Stimulated activated CD8-positive, alpha-beta memory T cell treated with anti-CD3 and anti-CD28 coated beads, Interleukin-2, amount 100 ng/mL, for 1 hour (primary cell): ENCODE measurements around the gene KEAP1.
"Not testable (repeated sequence)": the region's sequence is repeated elsewhere in the genome, so short reads cannot be mapped to it uniquely, and the experiment has no call there.

Experiments used
- DNase-seq, 2 donors: peaks; one replicate each; pipeline ENCODE4 v3.0.0-alpha.2; 2020; ENCODE audit warnings: low read depth in 2 of 2

The KEAP1 gene

DNA sequence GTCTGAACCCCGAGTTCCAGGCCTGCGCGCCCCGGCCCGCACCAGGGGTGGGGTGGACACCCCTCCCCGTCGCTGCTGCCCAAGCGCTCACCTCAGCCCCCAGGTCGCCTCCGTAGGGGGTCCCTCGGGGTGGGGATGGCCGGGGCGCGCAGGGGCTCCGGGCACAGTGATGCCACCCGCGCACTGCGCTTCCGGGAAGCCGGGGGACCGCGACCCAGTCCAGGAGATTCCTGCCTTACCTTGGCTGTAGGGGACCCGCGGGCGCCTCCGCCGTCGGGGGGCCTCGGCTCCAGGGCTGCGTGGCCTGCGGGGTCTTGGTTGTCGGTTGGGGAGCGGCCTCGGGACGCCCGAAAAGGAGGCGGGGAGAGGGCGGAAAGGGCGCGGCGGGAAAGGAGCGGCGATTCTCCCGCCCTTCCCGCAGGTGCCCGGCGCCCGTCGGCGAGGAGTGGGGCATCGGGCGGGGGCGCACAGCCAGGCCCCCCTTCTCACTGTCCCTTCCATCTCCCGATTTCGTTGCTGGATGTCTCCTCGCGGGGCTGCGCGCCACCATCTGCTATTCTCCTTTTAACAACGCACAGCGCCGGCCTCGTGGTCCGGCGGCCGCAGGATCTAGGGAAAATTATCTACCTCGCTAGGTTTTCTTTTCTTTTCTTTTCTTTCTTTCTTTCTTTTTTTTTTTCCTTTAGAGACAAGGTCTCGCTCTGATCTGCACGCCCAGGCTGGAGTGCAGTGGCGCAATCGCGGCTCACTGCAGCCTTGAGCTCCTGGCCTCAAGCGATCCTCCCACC lies at the start of gene KEAP1:
Gene KEAP1, minus strand, starts transcription at position 355 of the 788 bp plus-strand sequence. CDS start 3,323 bp downstream, outside the sequence.
- DNase-seq, result no peak

DNA sequence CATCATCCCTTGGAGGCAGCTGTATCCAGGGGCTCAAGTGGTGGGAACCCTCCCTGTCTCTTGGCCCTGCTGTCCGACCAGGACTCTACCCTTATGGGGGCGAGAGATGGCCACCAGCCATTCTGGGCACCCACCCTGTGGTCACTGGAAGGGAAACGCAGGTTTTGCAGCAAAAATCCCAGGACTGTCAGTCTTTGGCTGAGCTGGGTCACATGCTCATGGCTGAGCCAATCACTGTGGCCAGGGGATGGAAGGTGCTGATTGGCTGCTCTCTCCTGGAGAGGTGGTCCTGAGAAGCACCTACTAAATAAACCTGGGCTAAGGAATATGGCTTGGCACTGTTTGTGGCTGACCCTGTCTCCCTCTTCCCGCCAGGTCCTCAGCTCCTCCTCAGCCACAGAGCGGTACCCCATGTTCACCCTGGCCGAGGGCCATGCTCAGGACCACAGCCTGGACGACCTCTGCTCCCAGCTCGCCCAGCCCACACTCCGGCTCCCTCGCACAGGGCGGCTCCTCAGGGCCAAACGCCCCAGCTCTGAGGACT lies 49.4 kb upstream of the KEAP1 start:
- DNase-seq, result no peak

DNA sequence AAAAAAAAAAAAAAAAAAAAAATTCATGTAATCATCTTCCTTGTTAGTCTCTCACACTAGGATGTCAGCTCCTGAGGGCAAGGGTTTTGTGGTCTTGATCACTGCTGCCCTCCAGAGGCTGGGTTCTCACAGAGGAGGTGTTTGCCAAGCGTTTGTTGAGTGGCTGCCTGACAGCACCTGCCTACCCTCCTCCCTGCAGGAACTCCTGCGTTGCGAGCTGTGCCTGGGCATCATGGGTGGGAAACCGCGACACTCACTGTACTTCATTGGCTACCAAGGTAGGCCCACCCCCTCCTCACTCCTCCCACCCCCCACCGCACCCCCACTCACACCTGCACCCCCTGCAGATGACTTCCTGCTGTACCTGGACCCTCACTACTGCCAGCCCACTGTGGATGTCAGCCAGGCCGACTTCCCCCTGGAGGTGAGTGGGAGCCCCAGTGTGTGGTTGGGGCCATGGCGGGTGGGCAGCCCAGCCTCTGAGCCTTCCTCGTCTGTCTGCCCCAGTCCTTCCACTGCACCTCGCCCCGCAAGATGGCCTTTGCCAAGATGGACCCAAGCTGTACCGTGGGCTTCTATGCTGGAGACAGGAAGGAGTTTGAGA lies 48.6 kb upstream of the KEAP1 start:
- DNase-seq, result no peak

DNA sequence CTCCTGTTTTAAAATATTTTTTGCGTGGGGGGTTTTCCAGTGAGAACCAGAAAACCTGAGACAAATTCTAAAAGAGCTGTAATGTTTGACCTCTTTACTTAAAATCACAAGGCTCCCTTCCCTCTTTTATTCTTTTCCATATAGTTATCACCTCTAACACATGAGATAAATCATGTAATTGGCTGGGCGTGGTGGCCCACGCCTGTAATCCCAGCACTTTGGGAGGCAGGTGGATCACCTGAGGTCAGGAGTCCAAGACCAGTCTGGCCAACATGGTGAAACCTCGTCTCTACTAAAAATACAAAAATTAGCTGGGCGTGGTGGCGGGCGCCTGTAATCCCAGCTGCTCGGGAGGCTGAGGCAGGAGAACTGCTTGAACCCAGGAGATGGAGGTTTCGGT lies 47.9 kb upstream of the KEAP1 start:
- DNase-seq, result not testable (repeated sequence)

DNA sequence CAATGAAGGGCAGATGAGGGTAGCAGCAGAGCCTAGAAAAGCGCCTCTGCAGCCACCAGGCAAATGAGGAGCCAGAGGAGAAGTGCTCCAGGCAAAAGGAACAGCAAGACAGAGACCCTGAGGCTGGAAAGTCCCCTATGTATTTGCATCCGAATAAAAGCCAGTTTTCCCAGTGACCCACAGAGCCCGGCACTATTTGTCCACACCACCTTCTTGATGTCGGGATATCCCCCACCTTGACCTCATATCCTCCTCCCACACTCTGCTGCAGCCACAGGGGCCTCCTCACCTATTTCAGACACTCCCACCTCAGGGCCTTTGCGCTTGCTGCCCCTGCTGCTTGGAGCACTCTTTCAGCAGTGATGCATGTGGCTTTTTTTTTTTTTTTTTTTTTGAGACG lies 47.2 kb upstream of the KEAP1 start:
- no peak for DNase-seq

DNA sequence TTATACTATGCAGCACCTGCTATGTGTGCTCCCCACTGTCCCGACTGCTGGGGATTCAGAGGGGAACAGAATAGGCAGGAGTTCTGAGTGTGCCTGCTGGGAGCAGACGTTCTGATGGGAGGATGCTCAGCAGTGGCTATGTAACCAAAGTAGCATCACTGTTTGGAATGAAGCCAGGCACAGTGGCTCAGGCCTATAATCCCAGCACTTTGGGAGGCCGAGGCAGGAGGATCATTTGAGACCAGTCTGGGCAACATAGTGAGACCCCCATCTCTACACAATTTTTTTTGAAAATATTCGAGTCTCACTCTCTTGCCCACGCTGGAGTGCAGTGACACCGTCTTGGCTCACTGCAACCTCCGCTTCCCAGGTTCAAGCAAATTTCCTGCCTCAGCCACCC lies 46.6 kb upstream of the KEAP1 start:
- no peak for DNase-seq

DNA sequence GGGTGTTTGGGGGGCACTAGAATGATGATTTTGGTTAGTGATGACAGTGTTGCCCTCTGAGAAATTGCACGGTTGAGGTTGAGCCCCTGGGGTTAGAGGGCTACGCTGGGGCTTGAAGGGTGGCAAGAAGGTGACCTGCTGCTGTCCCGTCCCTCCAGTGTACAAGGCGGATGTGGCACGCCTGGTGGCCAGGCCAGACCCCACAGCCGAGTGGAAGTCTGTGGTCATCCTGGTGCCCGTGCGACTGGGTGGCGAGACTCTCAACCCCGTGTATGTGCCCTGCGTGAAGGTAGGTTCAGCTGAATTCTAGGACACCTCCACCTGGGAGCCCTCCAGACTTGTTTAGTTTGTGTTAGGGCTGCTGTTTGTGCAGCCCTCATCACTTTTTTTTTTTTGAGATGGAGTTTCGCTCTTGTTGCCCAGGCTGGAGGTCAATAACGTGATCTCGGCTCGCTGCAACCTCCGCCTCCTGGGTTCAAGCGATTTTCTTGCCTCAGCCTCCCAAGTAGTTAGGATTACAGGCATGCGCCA lies 45.7 kb upstream of the KEAP1 start:
- DNase-seq, result no peak

DNA sequence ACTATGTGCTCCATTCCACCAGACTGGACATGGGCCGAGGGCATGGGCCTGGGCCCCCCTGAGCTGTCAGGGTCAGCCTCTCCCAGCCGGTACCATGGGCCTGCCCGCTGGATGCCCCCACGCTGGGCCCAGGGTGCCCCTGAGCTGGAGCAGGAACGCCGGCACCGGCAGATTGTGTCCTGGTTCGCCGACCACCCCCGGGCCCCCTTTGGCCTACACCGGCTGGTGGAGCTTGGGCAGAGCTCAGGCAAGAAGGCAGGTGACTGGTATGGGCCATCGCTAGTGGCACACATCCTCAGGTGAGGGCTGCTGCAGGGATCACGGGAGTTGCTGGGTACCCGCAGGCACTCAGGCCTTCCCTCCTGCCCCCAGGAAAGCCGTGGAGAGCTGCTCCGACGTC lies 43.7 kb upstream of the KEAP1 start:
- no peak for DNase-seq

DNA sequence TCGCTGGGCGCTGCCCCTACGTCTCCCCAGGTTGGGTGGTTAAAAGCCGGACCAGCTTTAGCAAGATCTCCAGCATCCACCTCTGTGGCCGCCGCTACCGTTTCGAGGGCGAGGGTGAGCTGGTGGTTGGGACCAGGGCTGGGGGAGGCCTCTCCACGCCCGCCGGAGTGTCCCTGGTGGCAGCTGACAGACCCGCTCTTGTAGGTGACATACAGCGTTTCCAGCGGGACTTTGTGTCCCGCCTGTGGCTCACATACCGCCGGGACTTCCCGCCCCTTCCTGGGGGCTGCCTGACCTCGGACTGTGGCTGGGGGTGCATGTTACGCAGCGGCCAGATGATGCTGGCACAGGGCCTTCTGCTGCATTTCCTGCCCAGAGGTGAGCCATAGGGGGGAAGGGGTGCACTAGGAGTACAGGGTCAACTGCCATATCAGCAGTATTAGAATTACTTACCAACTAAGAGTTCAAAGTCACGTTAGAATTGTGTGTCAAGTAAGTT lies 41.6 kb upstream of the KEAP1 start:
- no peak for DNase-seq

DNA sequence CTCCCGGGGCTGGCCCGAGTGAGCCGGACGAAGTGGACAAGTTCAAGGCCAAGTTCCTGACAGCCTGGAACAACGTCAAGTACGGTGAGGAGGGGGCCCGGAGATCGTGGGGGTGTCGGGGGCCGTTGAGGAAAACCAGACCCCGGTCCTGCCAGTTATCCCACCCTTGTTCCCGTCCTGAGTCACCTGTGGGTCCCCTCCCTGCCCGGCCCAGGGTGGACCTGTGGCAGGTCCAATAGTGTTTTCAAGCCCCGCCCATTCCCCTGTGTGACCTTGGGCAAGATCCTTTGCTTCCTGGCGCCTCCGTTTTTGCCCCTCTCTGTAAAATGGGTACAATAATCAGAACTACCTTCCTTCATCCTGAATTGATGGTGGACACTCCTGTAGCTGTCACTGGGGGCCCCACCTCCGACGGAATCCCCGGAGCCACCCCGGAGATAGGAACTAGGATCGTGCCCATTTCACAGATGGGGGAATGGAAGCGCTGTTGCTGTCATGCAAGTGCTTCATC lies 41.1 kb upstream of the KEAP1 start:
- DNase-seq, result no peak

DNA sequence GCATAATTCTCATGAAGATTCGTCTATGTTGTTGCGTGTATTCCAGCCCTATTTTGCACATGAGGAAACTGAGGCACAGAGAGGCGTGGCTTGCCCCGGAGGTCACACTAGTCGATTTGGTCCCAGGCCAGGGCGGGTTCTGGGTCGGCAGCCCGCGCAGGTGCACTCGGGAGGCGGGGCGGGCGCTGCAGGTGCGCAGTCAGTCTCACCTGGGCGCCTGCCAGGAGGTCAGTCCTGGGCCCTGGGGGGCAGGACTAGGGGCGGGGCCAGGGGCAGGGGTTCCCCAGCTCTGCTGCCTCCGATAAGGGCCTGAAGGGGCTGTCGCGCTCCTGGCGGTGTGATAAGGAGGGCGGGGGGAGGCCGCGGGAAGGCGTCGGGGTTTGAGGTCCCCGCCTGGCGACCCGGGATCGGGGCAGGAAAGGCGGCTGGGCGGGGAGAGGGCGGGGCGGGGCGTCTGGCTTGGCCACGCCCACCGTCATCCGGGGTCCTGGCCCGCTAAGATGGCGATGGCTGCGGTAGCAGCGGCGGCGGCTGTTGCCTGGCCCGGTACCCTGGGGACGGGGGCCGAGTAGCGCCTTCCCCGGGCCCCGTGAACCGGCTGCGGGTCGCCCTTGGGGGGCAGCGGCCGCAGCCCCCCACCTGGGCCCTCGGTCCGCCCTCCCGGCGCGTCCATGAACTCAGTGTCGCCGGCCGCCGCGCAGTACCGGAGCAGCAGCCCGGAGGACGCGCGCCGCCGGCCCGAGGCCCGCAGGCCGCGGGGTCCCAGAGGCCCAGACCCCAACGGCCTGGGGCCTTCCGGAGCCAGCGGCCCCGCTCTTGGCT lies 40.5 kb upstream of the KEAP1 start, which contains the start of gene ATG4D:
Gene ATG4D, plus strand, starts transcription at position 485 of the 822 bp plus-strand sequence. Its CDS starts 187 bp downstream, at position 672.
- DNase-seq, result peak; percentile 52 to 68

DNA sequence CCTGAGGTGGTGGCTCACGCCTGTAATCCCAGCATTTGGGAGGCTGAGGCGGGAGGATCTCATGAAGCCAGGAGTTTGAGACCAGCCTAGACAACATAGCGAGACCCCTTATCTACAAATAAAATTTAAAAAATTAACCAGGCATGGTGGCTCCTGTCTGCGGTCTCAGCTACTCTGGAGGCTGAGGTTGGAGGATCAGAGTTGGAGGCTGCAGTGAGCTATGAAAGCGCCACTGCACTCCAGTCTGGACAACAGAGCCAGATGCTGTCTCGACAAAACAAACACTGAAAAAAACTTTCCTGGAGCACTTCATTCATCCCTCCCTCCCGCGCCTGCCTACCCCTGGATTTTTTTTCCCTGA lies 39.9 kb upstream of the KEAP1 start:
- DNase-seq, result no peak

DNA sequence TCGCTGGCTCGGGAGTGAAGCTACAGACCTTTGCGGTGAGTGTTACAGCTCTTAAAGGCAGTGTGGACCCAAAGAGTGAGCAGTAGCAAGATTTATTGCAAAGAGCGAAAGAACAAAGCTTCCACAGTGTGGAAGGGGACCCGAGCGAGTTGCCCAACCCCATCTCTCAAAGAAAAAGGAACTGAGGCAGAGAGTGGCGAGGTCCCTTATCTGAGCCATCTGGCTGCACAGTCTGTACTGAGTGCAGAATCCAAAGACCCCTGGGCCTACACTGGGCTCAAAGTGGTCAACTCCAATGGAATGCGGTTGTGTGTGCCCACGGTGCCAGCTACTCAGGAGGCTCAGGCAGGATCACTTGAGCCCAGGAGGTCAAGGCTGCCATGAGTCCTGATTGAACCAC lies 35.9 kb upstream of the KEAP1 start:
- not testable (repeated sequence) for DNase-seq

DNA sequence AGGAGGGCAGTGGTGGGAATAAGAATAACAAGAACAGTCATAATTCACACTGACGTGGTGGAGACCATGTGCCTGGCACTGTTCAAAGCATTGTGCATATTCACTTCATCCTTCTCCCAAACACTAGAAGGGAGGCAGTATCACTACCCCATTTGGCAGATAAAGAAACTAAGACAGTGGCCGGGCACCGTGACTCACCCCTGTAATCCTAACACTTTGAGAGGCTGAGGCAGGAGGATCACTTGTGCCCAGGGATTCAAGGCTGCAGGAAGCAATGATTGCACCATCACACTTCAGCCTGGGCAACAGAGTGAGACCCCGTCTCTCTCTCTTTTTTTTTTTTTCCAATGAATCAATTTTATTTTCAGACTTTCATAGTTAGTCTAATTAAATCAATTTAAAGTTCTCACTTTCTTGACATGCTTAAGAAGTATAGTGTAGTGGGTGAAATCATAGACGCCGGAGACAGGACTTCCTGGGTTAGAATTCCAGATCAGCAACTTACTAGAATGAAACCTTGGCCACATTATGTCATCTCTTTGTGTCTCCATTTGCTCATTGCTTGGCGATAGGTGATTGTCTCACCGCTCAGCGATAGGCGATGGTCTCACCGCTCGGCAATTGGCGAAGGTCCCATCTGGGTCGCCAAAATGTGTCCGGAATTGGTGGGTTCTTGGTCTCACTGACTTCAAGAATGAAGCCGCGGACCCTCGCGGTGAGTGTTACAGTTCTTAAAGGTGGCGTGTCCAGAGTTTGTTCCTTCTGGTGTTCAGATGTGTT lies 35.2 kb upstream of the KEAP1 start:
- DNase-seq, result no peak

DNA sequence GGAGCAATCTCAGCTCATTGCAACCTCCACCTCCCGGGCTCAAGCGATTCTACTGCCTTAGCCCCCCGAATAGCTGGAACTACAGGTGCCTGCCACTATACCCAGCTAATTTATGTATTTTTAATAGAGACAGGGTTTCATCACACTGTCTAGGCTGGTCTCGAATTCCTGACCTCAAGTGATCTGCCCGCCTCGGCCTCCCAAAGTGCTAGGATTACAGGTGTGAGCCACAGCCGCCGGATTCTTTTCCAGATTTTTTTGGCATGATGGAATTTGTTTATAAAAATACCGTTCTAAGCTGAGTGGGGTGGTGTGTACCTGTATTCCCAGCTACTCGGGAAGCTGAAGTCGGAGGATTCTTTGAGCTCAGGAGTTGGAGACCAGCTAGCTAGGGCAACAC lies 34.5 kb upstream of the KEAP1 start:
- DNase-seq, result no peak

DNA sequence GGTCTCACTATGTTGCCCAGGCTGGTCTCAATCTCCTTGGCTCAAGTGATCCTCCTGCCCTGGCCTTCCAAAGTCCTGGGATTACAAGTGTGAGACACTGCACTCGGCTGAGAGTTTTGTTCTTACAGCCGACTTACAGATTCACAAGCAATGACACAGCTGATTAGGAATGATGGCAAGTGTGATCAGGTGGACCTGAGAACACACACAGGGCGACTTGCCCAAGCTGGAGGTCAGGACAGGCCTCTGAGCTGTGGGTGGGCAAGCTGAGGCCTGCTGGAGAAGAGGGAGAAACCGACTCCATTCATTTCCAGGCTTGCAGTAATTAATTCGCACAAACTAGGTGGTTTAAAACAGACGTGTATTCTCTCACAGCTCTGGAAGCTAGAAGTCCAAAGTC lies 32.5 kb upstream of the KEAP1 start:
- DNase-seq, result no peak

DNA sequence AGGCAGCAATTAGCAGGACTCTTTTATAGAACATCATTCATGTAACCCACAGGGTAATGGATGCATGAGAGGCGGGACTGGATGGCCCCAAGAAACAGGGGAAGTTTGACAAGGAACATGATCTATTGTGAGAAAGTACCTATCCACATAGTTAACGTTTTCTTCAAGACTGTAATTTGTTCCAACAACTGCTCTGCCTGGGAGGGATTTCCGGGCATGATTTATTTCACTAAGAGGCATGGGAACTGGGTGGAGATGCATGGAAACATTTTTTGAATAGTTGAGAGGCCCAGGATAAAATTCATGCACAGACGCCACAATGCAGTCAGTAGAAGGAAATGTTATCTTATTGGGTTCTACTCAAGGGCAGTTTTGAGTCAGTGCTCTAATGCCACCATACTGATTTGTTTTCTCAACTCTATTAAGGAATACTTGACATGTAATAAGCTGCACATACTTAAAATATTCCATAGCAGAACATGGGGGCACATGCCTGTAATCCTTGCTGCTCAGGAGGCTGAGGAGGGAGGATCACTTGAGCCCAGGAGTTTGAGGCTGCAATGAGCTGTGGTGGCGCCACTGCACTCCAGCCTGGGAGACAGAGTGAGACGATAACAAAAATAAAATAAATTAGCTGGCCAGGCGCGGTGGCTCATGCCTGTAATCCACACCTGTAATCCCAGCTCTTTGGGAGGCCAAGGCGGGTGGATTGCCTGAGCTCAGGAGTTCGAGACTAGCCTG lies 30.7 kb upstream of the KEAP1 start:
- no peak for DNase-seq

DNA sequence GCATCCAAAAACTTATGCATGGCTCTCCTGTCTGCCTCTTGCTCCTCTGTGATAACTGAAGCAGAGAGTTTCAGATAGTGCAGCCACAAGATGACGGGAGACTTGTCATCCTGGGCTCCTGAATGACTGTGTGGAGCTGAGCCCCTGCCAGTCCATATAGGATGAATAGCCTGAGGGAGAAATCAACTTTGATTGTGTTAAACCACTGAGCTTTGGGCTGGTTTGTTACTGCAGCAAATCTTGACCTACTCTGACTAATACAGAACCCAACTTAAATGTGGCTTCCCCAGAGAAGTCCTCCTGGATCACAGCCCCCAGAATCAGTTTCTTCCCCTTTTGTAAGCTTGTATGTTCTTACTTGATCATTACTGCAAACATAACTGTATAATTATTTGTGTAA lies 29.3 kb upstream of the KEAP1 start:
- no peak for DNase-seq

DNA sequence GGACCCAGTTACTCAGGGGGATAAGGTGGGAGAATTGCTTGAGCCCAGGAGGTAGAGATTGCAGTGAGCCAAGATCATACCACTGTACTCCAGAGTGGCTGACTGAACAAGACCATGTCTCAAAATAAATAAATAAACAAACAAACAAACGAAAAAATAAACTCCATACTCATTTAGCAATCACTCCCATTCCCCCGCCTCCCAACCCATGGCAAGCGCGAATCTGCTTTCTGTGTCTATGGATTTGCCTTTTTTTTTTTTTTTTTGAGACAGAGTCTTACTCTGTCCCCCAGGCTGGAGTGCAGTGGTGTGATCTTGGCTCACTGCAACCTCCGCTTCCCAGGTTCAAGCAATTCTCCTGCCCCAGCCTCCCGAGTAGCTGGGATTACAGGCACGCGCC lies 23.7 kb upstream of the KEAP1 start:
- DNase-seq, result not testable (repeated sequence)

DNA sequence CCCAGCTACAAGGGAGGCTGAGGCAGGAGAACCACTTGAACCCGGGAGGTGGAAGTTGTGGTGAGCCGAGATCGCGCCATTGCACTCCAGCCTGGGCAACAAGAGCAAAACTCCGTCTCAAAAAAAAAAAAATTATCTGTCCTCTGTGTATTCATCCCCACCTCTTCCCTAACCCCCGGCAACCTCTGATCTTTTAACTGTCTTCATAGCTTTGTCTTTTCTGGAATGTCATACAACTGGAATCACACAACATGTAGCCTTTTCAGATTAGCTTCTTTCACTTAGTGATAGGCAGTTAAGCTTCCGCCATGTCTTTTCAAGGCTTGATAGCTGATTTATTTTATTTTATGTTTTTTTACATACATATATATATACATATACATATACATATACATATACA lies 22.5 kb upstream of the KEAP1 start:
- no peak for DNase-seq
